ENCODE data around the gene PLXNB2.

PLXNB2 gene

DNA sequence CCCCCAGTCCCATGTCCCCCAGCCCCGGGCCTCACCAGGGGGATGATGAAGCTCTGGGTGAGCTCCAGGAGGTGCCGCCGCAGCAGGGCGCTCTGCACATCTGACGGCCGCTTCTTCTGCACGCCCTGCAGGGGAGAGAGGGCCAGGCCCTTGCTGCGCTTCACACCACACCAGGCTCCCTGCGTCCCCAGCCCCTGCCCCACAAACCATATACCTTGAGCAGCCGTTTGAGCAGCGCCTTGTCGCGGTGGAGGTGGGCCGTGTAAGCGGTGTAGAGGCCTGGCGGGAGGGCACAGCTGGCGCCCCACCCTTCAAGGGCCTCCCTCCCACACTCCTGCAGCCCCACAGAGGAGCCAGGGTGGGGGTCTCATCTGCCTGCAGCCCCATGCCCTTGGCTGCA, 6.2 kb upstream of the PLXNB2 start:
- Histone ChIP-seq H4K8ac (ENCODE audit: low read depth, low read length) (no peak overlapping the region), H3K36me3 (ENCODE audit: control insufficient read depth in 1 of 2, insufficient read depth in 2 of 2, low read length in 2 of 2) (no peaks in the 10 kb centered on the region), H4K91ac (ENCODE audit: low read depth, low read length) (no peak overlapping the region), H2BK120ac (ENCODE audit: insufficient read depth, low read length, poor library complexity) (no peak overlapping the region), H3K18ac (ENCODE audit: low read length) (no peak overlapping the region), H2BK5ac (ENCODE audit: low read depth, low read length, poor library complexity) (no peak overlapping the region), H3K9me3 (ENCODE audit: insufficient read depth, low read depth, low read length) (no peaks in the 10 kb centered on the region), H3K27ac (ENCODE audit: low read depth, low read length) (no peak overlapping the region), H3K9ac (ENCODE audit: low read length) (no peak overlapping the region), H3K79me2 (ENCODE audit: control insufficient read depth, insufficient read depth, low read length, poor library complexity) (no peaks in the 10 kb centered on the region), H3K27me3 (ENCODE audit: insufficient read depth, low read length) (no peaks in the 10 kb centered on the region), H3K4me1 (ENCODE audit: control insufficient read depth in 1 of 2, insufficient read depth in 2 of 2, low read length in 2 of 2) (peaks cover 4 to 6% of the 10 kb centered on the region in 2 experiments), H3K23ac (ENCODE audit: low read length) (no peak overlapping the region), H3K14ac (ENCODE audit: low read length) (no peak overlapping the region), H3K4ac (ENCODE audit: low read depth, low read length) (no peak overlapping the region), H3K4me2 (ENCODE audit: low read length) (no peak overlapping the region), H2AFZ (ENCODE audit: insufficient read depth, low read length, poor library complexity) (no peak overlapping the region), H3K79me1 (ENCODE audit: low read length) (no peaks in the 10 kb centered on the region), H2AK5ac (ENCODE audit: low read length) (no peak overlapping the region), H3K4me3 (ENCODE audit: low read depth, low read length) (no peak overlapping the region), H4K12ac (ENCODE audit: low read depth, low read length) (no peak overlapping the region), H2BK12ac (ENCODE audit: low read length) (no peak overlapping the region)
- no CpG with 5 or more reads among the region's 17 CpGs for whole genome bisulfite sequencing (ENCODE audit: extremely low coverage, insufficient coverage, insufficient read length)
- no peak for DNase-seq

DNA sequence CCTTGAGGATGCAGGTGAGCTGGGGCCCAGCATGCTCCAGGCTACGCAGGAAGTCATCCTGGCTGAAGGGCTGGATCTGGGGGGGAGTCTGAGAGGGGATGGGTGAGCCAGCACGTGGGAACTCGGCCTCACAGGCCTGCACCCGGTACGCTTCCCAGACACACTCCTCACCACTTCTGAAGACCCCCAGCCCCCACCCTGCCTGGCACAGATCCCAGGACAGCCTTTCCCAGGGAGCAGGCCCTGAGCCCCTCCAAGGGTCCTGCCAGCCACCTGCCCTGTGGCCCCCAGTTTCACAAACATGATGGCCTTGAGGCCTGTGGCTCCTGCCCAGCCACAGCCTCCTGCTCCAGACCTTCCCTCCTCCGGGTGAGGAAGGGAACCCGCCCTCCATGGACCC, 5.6 kb upstream of the PLXNB2 start:
- no CpG with 5 or more reads among the region's 7 CpGs for WGBS (ENCODE audit: extremely low coverage, insufficient coverage, insufficient read length)
- H2BK120ac ChIP-seq (ENCODE audit: insufficient read depth, low read length, poor library complexity): no peak overlapping the region
- H3K4me1 ChIP-seq (ENCODE audit: control insufficient read depth in 1 of 2, insufficient read depth in 2 of 2, low read length in 2 of 2): peaks cover 10% of the 10 kb centered on the region in 2 experiments
- H3K27ac ChIP-seq (ENCODE audit: low read depth, low read length): no peak overlapping the region
- H3K4ac ChIP-seq (ENCODE audit: low read depth, low read length): no peak overlapping the region
- H2AK5ac ChIP-seq (ENCODE audit: low read length): no peak overlapping the region
- no peak for DNase-seq
- no peaks in the 10 kb centered on the region for H3K27me3 ChIP-seq (ENCODE audit: insufficient read depth, low read length)
- no peaks in the 10 kb centered on the region for H3K79me2 ChIP-seq (ENCODE audit: control insufficient read depth, insufficient read depth, low read length, poor library complexity)
- no peak overlapping the region for H2AFZ ChIP-seq (ENCODE audit: insufficient read depth, low read length, poor library complexity)
- H4K91ac ChIP-seq (ENCODE audit: low read depth, low read length): no peak overlapping the region
- no peak overlapping the region for H4K8ac ChIP-seq (ENCODE audit: low read depth, low read length)
- H3K9me3 ChIP-seq (ENCODE audit: insufficient read depth, low read depth, low read length): no peaks in the 10 kb centered on the region
- no peak overlapping the region for H4K12ac ChIP-seq (ENCODE audit: low read depth, low read length)
- no peak overlapping the region for H3K4me2 ChIP-seq (ENCODE audit: low read length)
- peaks cover 4% of the 10 kb centered on the region for H3K79me1 ChIP-seq (ENCODE audit: low read length)
- no peak overlapping the region for H3K23ac ChIP-seq (ENCODE audit: low read length)
- H2BK12ac ChIP-seq (ENCODE audit: low read length): no peak overlapping the region
- no peak overlapping the region for H3K18ac ChIP-seq (ENCODE audit: low read length)
- H3K4me3 ChIP-seq (ENCODE audit: low read depth, low read length): no peak overlapping the region
- H3K9ac ChIP-seq (ENCODE audit: low read length): no peak overlapping the region
- H2BK5ac ChIP-seq (ENCODE audit: low read depth, low read length, poor library complexity): no peak overlapping the region
- no peak overlapping the region for H3K14ac ChIP-seq (ENCODE audit: low read length)
- H3K36me3 ChIP-seq (ENCODE audit: control insufficient read depth in 1 of 2, insufficient read depth in 2 of 2, low read length in 2 of 2): no peaks in the 10 kb centered on the region

DNA sequence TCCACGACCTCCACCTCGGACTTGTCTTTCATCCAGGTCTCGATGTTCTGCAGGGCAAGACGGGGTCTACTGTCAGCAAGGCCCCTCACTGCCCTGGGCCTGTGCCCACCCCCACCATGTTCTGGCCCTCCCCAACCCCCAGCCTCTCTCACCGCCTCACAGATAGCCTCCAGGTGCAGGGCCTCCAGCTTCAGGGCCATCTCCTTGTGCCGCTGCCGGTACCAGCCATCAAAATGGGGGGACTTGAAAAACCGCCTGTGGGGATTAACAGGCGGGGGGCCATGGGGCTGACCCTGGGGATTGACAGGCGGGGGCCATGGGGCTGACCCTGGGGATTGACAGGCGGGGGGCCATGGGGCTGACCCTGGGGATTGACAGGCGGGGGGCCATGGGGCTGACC, 4.9 kb upstream of the PLXNB2 start:
- H3K36me3 ChIP-seq (ENCODE audit: control insufficient read depth in 1 of 2, insufficient read depth in 2 of 2, low read length in 2 of 2): no peaks in the 10 kb centered on the region
- no peak overlapping the region for H2AK5ac ChIP-seq (ENCODE audit: low read length)

DNA sequence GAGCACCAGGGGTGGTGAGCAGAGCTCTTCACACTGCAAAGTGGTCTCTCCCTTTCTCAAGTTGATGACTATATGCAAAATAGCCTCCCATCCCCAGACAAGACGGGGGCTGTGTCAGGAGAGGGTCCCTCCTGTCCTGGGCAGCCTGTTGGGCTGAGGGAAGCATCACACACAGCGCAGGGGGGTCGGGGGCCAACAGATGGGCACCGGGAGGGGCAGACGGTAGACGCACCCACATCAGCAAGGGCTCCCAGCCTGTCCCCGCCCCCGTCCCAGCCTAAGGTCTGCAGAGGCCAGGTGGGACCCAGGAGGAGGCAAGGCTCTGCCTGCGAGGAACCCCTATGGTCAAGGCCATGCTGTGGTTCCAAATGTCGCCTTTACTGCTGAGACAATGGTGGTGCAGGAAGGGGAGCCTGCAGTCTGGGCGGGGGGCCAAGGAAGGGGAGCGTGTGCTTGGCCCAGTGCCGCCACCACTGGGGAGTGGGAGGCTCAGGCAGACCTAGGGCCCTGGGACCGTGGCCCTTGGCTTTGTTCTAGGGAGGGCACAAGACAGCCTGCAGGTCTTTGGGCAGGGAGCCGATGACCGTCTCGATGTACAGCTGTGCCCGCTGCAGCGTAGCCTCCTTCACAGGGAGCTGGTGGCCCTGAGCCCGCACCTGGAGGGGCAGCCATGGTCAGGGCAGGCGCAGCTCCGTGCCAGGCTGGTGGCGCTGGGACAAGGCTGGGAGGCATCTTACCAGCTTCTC, 4.3 kb upstream of the PLXNB2 start:
- Histone ChIP-seq H2BK12ac (ENCODE audit: low read length) (no peak overlapping the region), H3K18ac (ENCODE audit: low read length) (no peak overlapping the region), H4K91ac (ENCODE audit: low read depth, low read length) (no peak overlapping the region), H3K79me2 (ENCODE audit: control insufficient read depth, insufficient read depth, low read length, poor library complexity) (peaks cover 4% of the 10 kb centered on the region), H3K23ac (ENCODE audit: low read length) (no peak overlapping the region), H4K8ac (ENCODE audit: low read depth, low read length) (no peak overlapping the region), H3K79me1 (ENCODE audit: low read length) (peaks cover 11% of the 10 kb centered on the region), H3K27me3 (ENCODE audit: insufficient read depth, low read length) (no peaks in the 10 kb centered on the region), H3K14ac (ENCODE audit: low read length) (no peak overlapping the region), H3K4me3 (ENCODE audit: low read depth, low read length) (no peak overlapping the region), H3K4me2 (ENCODE audit: low read length) (no peak overlapping the region), H3K4me1 (ENCODE audit: control insufficient read depth in 1 of 2, insufficient read depth in 2 of 2, low read length in 2 of 2) (peaks cover 13% of the 10 kb centered on the region in 2 experiments), H3K4ac (ENCODE audit: low read depth, low read length) (no peak overlapping the region), H3K27ac (ENCODE audit: low read depth, low read length) (no peak overlapping the region), H2BK5ac (ENCODE audit: low read depth, low read length, poor library complexity) (no peak overlapping the region), H2BK120ac (ENCODE audit: insufficient read depth, low read length, poor library complexity) (no peak overlapping the region), H3K9ac (ENCODE audit: low read length) (no peak overlapping the region), H4K12ac (ENCODE audit: low read depth, low read length) (no peak overlapping the region), H2AK5ac (ENCODE audit: low read length) (no peak overlapping the region), H3K9me3 (ENCODE audit: insufficient read depth, low read depth, low read length) (no peaks in the 10 kb centered on the region), H2AFZ (ENCODE audit: insufficient read depth, low read length, poor library complexity) (no peak overlapping the region), H3K36me3 (ENCODE audit: control insufficient read depth in 1 of 2, insufficient read depth in 2 of 2, low read length in 2 of 2) (no peaks in the 10 kb centered on the region)
- no peak for DNase-seq
- WGBS (ENCODE audit: extremely low coverage, insufficient coverage, insufficient read length): no CpG with 5 or more reads among the region's 23 CpGs

More for the DNA sequence above, 4.9 kb upstream of the PLXNB2 start:
- Histone ChIP-seq H4K12ac (ENCODE audit: low read depth, low read length) (no peak overlapping the region), H3K14ac (ENCODE audit: low read length) (no peak overlapping the region), H2BK120ac (ENCODE audit: insufficient read depth, low read length, poor library complexity) (no peak overlapping the region), H3K27ac (ENCODE audit: low read depth, low read length) (no peak overlapping the region), H4K8ac (ENCODE audit: low read depth, low read length) (no peak overlapping the region), H3K79me1 (ENCODE audit: low read length) (peaks cover 5% of the 10 kb centered on the region), H4K91ac (ENCODE audit: low read depth, low read length) (no peak overlapping the region), H3K4me3 (ENCODE audit: low read depth, low read length) (no peak overlapping the region), H3K9ac (ENCODE audit: low read length) (no peak overlapping the region), H3K27me3 (ENCODE audit: insufficient read depth, low read length) (no peaks in the 10 kb centered on the region), H3K4me1 (ENCODE audit: control insufficient read depth in 1 of 2, insufficient read depth in 2 of 2, low read length in 2 of 2) (peaks cover 13% of the 10 kb centered on the region in 2 experiments), H3K18ac (ENCODE audit: low read length) (no peak overlapping the region), H2AFZ (ENCODE audit: insufficient read depth, low read length, poor library complexity) (no peak overlapping the region), H3K9me3 (ENCODE audit: insufficient read depth, low read depth, low read length) (no peaks in the 10 kb centered on the region), H3K79me2 (ENCODE audit: control insufficient read depth, insufficient read depth, low read length, poor library complexity) (no peaks in the 10 kb centered on the region), H2BK5ac (ENCODE audit: low read depth, low read length, poor library complexity) (no peak overlapping the region), H3K4ac (ENCODE audit: low read depth, low read length) (no peak overlapping the region), H2BK12ac (ENCODE audit: low read length) (no peak overlapping the region), H3K4me2 (ENCODE audit: low read length) (no peak overlapping the region), H3K23ac (ENCODE audit: low read length) (no peak overlapping the region)
- no CpG with 5 or more reads among the region's 12 CpGs for WGBS (ENCODE audit: extremely low coverage, insufficient coverage, insufficient read length)
- no peak for DNase-seq

All from trophoblast cell (in vitro differentiated cells and primary cell).